Keratinocyte (primary cell): ENCODE data around the gene ABI3BP.

Experiments
- EZH2 ChIP-seq: IDR thresholded peaks from one replicate; pipeline ENCODE4 v1.6.1; 2012; ENCODE audit warnings: inconsistent platforms, mild to moderate bottlenecking, low read length, moderate library complexity
- TF ChIP-seq, protein P1 (sequence below), 3 experiments: IDR thresholded peaks in 1 of 3; conservative IDR thresholded peaks in 1 of 3; optimal IDR thresholded peaks in 1 of 3; 2 replicates in 2 of 3; 3 replicates in 1 of 3; pipeline versions ENCODE3 to v1.5.1; 2011; ENCODE audit warnings: low read length in 3 of 3, mild to moderate bottlenecking in 3 of 3, moderate library complexity in 2 of 3, control low read depth in 1 of 3, inconsistent platforms in 1 of 3; ENCODE audit not compliant: insufficient read depth in 2 of 3; ENCODE audit errors: extremely low read depth in 1 of 3

DNA sequence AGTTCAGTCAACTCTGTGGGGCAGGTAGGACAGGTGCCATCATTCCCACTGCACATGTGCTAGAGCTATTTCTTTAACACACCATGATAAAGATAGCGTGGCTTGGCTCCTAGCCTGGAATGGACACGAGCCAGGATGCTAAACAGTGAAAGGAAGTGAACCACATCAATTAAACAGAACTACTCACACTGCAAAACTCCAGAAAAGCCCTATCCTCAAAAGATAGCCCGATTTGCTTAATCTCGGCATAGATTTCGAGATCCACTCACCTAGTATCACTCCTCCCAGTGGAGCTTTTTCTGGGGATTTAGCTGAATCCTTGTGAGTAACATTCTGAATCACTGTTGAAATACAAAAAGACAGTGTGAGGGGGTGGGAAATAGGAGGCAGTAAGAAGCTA is 118.0 kb downstream of the ABI3BP start:
- TF ChIP-seq, protein P1, sequence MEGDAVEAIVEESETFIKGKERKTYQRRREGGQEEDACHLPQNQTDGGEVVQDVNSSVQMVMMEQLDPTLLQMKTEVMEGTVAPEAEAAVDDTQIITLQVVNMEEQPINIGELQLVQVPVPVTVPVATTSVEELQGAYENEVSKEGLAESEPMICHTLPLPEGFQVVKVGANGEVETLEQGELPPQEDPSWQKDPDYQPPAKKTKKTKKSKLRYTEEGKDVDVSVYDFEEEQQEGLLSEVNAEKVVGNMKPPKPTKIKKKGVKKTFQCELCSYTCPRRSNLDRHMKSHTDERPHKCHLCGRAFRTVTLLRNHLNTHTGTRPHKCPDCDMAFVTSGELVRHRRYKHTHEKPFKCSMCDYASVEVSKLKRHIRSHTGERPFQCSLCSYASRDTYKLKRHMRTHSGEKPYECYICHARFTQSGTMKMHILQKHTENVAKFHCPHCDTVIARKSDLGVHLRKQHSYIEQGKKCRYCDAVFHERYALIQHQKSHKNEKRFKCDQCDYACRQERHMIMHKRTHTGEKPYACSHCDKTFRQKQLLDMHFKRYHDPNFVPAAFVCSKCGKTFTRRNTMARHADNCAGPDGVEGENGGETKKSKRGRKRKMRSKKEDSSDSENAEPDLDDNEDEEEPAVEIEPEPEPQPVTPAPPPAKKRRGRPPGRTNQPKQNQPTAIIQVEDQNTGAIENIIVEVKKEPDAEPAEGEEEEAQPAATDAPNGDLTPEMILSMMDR (optimal IDR thresholded peaks at IDR 0.05 in 1 of 3, IDR thresholded peaks at IDR 0.05 in 1 of 3, conservative IDR thresholded peaks at IDR 0.05 in 1 of 3; ENCODE audit: extremely low read depth in 1 of 3, insufficient read depth in 2 of 3, low read length in 3 of 3), result no peak
- no peak for TF ChIP-seq EZH2
